ENCODE measurements around the gene EIF2B2. TPM values are rescaled to one million over a fixed set of nuclear protein-coding genes. Genes with fewer than 3 reads are reported as not detected.

The EIF2B2 gene
- total and polyA plus RNA-seq, 2 experiments from 2014 or later = 39.2 to 40.5 TPM

DNA sequence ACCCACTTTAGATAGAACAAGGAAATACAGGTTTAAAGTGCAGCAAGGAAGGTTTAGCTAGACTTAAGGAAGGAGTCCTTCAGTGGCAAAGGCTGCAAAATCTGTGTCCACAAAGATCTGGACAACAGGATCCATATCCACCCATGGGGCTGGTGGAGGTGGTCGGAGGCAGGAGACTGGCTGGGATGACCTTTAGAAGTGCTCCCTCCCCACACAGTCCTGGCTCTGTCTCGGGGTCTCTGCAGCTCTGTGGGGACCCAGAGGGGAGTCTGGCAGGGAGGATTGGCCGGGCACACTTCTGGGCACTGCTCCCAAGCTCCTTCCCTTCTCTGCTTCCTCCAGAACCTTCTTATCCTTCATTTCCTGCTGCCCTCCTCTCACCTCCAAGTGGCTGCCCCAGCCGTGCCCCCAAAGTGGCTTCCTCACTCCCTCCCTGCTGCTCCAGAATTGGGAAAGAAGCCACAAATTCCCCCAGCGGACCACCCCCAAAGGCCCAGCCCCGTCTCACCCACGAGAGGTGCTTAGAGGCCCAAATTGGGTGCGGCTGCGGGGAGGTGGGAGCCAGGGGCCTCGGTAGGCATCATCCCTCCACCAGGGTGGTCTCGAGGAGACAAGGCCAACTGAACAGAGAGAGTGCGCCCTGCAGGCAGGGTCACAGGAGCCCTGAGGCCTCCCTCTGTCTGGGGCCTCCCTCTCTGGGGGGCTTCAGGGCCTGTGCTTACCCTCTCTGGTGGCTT, 25.4 kb upstream of the EIF2B2 start:
- H3K4me3 Mint-ChIP-seq = no peak overlapping the region
- H3K4me1 ChIP-seq (ENCODE audit: insufficient read depth) = peaks cover 34% of the 10 kb centered on the region

More for the DNA sequence above, 25.4 kb upstream of the EIF2B2 start:
- ATAC-seq (no peak), DNase-seq (ENCODE audit: low spot score) (no peak)
- H3K27ac ChIP-seq (ENCODE audit: low read depth) = no peak overlapping the region
- H3K27me3 ChIP-seq (ENCODE audit: insufficient read depth) = no peaks in the 10 kb centered on the region
- H3K4me3 ChIP-seq = no peak overlapping the region
- H3K9me3 Mint-ChIP-seq = no peaks in the 10 kb centered on the region; the same call in 2 of the 3 replicates
- no peak overlapping the region for H3K4me2 ChIP-seq
- peaks cover 43% of the 10 kb centered on the region for H3K4me1 Mint-ChIP-seq
- no peaks in the 10 kb centered on the region for H3K9me2 ChIP-seq (ENCODE audit: insufficient read depth)
- peaks cover 9% of the 10 kb centered on the region for H3K27me3 Mint-ChIP-seq (ENCODE audit: insufficient read depth, low read depth, poor library complexity)
- H3F3A ChIP-seq (replicated peaks; ENCODE audit: low read depth) = peaks cover 8% of the 10 kb centered on the region; the same call in 1 of the 2 replicates
- no peaks in the 10 kb centered on the region for H3K36me3 Mint-ChIP-seq (ENCODE audit: low read depth)
- H3K79me2 ChIP-seq (replicated peaks; ENCODE audit: insufficient read depth) = no peaks in the 10 kb centered on the region
- H2AFZ ChIP-seq = no peak overlapping the region
- no peak overlapping the region for H3K27ac Mint-ChIP-seq
- TF ChIP-seq CREB1 (CRISPR knock-in tag; IDR thresholded peaks at IDR 0.05; ENCODE audit: low read depth) (no peak), ZNF114 (CRISPR knock-in tag; IDR thresholded peaks at IDR 0.05) (no peak), NANOG (IDR thresholded peaks at IDR 0.05; ENCODE audit: borderline replicate concordance) (no peak), ZNF331 (CRISPR knock-in tag; IDR thresholded peaks at IDR 0.05; ENCODE audit: low read depth) (no peak), EZH2phosphoT487 (IDR thresholded peaks at IDR 0.05; ENCODE audit: unreplicated experiment) (no peak), JUNB (IDR thresholded peaks at IDR 0.05; ENCODE audit: unreplicated experiment) (no peak), POLR2AphosphoS5 (IDR thresholded peaks at IDR 0.05; ENCODE audit: low read depth) (no peak), EZH2 (IDR thresholded peaks at IDR 0.05; ENCODE audit: low read depth, unreplicated experiment) (no peak), STAT1 (IDR thresholded peaks at IDR 0.05; ENCODE audit: unreplicated experiment) (no peak)
- TF ChIP-seq, protein P1, sequence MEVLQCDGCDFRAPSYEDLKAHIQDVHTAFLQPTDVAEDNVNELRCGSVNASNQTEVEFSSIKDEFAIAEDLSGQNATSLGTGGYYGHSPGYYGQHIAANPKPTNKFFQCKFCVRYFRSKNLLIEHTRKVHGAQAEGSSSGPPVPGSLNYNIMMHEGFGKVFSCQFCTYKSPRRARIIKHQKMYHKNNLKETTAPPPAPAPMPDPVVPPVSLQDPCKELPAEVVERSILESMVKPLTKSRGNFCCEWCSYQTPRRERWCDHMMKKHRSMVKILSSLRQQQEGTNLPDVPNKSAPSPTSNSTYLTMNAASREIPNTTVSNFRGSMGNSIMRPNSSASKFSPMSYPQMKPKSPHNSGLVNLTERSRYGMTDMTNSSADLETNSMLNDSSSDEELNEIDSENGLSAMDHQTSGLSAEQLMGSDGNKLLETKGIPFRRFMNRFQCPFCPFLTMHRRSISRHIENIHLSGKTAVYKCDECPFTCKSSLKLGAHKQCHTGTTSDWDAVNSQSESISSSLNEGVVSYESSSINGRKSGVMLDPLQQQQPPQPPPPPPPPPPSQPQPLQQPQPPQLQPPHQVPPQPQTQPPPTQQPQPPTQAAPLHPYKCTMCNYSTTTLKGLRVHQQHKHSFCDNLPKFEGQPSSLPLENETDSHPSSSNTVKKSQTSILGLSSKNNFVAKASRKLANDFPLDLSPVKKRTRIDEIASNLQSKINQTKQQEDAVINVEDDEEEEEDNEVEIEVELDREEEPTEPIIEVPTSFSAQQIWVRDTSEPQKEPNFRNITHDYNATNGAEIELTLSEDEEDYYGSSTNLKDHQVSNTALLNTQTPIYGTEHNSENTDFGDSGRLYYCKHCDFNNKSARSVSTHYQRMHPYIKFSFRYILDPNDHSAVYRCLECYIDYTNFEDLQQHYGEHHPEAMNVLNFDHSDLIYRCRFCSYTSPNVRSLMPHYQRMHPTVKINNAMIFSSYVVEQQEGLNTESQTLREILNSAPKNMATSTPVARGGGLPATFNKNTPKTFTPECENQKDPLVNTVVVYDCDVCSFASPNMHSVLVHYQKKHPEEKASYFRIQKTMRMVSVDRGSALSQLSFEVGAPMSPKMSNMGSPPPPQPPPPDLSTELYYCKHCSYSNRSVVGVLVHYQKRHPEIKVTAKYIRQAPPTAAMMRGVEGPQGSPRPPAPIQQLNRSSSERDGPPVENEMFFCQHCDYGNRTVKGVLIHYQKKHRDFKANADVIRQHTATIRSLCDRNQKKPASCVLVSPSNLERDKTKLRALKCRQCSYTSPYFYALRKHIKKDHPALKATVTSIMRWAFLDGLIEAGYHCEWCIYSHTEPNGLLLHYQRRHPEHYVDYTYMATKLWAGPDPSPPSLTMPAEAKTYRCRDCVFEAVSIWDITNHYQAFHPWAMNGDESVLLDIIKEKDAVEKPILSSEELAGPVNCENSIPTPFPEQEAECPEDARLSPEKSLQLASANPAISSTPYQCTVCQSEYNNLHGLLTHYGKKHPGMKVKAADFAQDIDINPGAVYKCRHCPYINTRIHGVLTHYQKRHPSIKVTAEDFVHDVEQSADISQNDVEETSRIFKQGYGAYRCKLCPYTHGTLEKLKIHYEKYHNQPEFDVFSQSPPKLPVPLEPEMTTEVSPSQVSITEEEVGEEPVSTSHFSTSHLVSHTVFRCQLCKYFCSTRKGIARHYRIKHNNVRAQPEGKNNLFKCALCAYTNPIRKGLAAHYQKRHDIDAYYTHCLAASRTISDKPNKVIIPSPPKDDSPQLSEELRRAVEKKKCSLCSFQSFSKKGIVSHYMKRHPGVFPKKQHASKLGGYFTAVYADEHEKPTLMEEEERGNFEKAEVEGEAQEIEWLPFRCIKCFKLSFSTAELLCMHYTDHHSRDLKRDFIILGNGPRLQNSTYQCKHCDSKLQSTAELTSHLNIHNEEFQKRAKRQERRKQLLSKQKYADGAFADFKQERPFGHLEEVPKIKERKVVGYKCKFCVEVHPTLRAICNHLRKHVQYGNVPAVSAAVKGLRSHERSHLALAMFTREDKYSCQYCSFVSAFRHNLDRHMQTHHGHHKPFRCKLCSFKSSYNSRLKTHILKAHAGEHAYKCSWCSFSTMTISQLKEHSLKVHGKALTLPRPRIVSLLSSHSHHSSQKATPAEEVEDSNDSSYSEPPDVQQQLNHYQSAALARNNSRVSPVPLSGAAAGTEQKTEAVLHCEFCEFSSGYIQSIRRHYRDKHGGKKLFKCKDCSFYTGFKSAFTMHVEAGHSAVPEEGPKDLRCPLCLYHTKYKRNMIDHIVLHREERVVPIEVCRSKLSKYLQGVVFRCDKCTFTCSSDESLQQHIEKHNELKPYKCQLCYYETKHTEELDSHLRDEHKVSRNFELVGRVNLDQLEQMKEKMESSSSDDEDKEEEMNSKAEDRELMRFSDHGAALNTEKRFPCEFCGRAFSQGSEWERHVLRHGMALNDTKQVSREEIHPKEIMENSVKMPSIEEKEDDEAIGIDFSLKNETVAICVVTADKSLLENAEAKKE (CRISPR knock-in tag; IDR thresholded peaks at IDR 0.05) = no peak
- TF ChIP-seq, protein P2, sequence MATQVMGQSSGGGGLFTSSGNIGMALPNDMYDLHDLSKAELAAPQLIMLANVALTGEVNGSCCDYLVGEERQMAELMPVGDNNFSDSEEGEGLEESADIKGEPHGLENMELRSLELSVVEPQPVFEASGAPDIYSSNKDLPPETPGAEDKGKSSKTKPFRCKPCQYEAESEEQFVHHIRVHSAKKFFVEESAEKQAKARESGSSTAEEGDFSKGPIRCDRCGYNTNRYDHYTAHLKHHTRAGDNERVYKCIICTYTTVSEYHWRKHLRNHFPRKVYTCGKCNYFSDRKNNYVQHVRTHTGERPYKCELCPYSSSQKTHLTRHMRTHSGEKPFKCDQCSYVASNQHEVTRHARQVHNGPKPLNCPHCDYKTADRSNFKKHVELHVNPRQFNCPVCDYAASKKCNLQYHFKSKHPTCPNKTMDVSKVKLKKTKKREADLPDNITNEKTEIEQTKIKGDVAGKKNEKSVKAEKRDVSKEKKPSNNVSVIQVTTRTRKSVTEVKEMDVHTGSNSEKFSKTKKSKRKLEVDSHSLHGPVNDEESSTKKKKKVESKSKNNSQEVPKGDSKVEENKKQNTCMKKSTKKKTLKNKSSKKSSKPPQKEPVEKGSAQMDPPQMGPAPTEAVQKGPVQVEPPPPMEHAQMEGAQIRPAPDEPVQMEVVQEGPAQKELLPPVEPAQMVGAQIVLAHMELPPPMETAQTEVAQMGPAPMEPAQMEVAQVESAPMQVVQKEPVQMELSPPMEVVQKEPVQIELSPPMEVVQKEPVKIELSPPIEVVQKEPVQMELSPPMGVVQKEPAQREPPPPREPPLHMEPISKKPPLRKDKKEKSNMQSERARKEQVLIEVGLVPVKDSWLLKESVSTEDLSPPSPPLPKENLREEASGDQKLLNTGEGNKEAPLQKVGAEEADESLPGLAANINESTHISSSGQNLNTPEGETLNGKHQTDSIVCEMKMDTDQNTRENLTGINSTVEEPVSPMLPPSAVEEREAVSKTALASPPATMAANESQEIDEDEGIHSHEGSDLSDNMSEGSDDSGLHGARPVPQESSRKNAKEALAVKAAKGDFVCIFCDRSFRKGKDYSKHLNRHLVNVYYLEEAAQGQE (IDR thresholded peaks at IDR 0.05; ENCODE audit: unreplicated experiment) = no peak
- TF ChIP-seq, protein P3, sequence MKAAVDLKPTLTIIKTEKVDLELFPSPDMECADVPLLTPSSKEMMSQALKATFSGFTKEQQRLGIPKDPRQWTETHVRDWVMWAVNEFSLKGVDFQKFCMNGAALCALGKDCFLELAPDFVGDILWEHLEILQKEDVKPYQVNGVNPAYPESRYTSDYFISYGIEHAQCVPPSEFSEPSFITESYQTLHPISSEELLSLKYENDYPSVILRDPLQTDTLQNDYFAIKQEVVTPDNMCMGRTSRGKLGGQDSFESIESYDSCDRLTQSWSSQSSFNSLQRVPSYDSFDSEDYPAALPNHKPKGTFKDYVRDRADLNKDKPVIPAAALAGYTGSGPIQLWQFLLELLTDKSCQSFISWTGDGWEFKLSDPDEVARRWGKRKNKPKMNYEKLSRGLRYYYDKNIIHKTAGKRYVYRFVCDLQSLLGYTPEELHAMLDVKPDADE (IDR thresholded peaks at IDR 0.05) = no peak
- TF ChIP-seq, protein P4, sequence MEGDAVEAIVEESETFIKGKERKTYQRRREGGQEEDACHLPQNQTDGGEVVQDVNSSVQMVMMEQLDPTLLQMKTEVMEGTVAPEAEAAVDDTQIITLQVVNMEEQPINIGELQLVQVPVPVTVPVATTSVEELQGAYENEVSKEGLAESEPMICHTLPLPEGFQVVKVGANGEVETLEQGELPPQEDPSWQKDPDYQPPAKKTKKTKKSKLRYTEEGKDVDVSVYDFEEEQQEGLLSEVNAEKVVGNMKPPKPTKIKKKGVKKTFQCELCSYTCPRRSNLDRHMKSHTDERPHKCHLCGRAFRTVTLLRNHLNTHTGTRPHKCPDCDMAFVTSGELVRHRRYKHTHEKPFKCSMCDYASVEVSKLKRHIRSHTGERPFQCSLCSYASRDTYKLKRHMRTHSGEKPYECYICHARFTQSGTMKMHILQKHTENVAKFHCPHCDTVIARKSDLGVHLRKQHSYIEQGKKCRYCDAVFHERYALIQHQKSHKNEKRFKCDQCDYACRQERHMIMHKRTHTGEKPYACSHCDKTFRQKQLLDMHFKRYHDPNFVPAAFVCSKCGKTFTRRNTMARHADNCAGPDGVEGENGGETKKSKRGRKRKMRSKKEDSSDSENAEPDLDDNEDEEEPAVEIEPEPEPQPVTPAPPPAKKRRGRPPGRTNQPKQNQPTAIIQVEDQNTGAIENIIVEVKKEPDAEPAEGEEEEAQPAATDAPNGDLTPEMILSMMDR (conservative IDR thresholded peaks at IDR 0.05; ENCODE audit: low read depth in 2 of 2) = no peak
- no peaks in the 10 kb centered on the region for H4K20me1 ChIP-seq (replicated peaks; ENCODE audit: insufficient read depth)
- no peaks in the 10 kb centered on the region for H3K36me3 ChIP-seq (ENCODE audit: insufficient read depth)

All from GM23338 (cell line).